GM19452 (cell line): ENCODE measurements around the gene GCK.

Experiments used
- ATAC-seq: cut with Tn5 transposase; IDR thresholded peaks from one replicate; pipeline ENCODE4 v1.9.1; 2021; ENCODE audit not compliant: unreplicated experiment

The GCK gene

GRCh38 chr7:44157116-44158080, 31.8 kb downstream of the GCK start:
- ATAC-seq, result no peak

GRCh38 chr7:44156453-44157010, 32.7 kb downstream of the GCK start:
- ATAC-seq, result no peak

- ATAC-seq, result no peak
Observed at GRCh38 chr7:44155191-44156185, 33.8 kb downstream of the GCK start.

- no peak for ATAC-seq
Observed at GRCh38 chr7:44154703-44155102, 34.5 kb downstream of the GCK start.

GRCh38 chr7:44153948-44154335, 35.3 kb downstream of the GCK start:
- ATAC-seq, result no peak

GRCh38 chr7:44152971-44153947, 36.0 kb downstream of the GCK start:
- no peak for ATAC-seq

- ATAC-seq, result no peak
Observed at GRCh38 chr7:44151956-44152355, 37.3 kb downstream of the GCK start.

- ATAC-seq, result no peak
Observed at GRCh38 chr7:44150966-44151941, 38.0 kb downstream of the GCK start.

- ATAC-seq, result no peak
Observed at GRCh38 chr7:44150466-44150832, 38.8 kb downstream of the GCK start.

GRCh38 chr7:44149571-44150465, 39.4 kb downstream of the GCK start:
- ATAC-seq, result no peak

- ATAC-seq, result no peak
Observed at GRCh38 chr7:44148961-44149536, 40.2 kb downstream of the GCK start.

- ATAC-seq, result no peak
Observed at GRCh38 chr7:44148166-44148565, 41.1 kb downstream of the GCK start.

- ATAC-seq, result no peak
Observed at GRCh38 chr7:44147026-44147991, 41.9 kb downstream of the GCK start.

- ATAC-seq, result no peak
Observed at GRCh38 chr7:44145969-44146911, 43.0 kb downstream of the GCK start.

GRCh38 chr7:44145479-44145968, 43.7 kb downstream of the GCK start:
- no peak for ATAC-seq
